AG08396 (cell line): ENCODE measurements around the gene EDNRB.
"Not testable (repeated sequence)": the region's sequence is repeated elsewhere in the genome, so short reads cannot be mapped to it uniquely, and the experiment has no call there.

Source experiments
- DNase-seq: peaks from one replicate; pipeline ENCODE4 v3.0.0; 2012; ENCODE audit warnings: low spot score, mixed read lengths

EDNRB gene

GRCh38 chr13:77918391-77919245 is at the start of gene EDNRB:
Gene EDNRB, minus strand, starts transcription at chr13:77918831. Its CDS starts 258 bp downstream, at chr13:77918573.
- peak; percentile 53 for DNase-seq

GRCh38 chr13:77966671-77967070 is 48.0 kb upstream of the EDNRB start:
- DNase-seq: no peak

- DNase-seq: peak; percentile 3
Measured at GRCh38 chr13:77952737-77953136, 34.1 kb upstream of the EDNRB start.

- DNase-seq: no peak
Measured at GRCh38 chr13:77952276-77952675, 33.6 kb upstream of the EDNRB start.

GRCh38 chr13:77946522-77946921 is 27.9 kb upstream of the EDNRB start:
- DNase-seq: no peak

DNA sequence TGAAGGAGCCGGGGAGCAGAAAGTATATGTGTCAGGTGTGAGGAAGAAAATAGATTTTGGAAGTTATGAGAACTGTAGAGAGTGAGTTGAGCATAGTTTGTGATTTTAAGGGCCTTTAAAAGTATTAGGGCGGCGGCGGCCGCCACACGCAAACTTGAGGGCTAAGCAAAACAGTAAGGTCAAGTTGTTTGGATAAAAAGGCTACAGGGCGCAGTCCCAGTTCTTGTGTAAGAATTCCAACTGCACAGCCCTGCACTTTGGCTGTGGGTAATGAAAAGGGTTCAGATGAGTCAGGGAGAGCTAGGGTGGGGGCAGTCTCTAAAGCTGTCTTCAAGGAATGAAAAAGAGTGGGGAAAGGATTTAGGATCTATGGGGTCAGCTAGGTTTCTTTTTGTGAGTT is 16.4 kb upstream of the EDNRB start:
- DNase-seq: not testable (repeated sequence)

- no peak for DNase-seq
Measured at GRCh38 chr13:77930430-77930829, 11.8 kb upstream of the EDNRB start.

GRCh38 chr13:77928909-77929308 is 10.3 kb upstream of the EDNRB start:
- DNase-seq: no peak

GRCh38 chr13:77925616-77926015 is 7.0 kb upstream of the EDNRB start:
- no peak for DNase-seq

- no peak for DNase-seq
Measured at GRCh38 chr13:77919921-77920294, 1.3 kb upstream of the EDNRB start.

GRCh38 chr13:77919246-77919920 is 752 bp upstream of the EDNRB start:
- DNase-seq: peak; percentile 63

DNA sequence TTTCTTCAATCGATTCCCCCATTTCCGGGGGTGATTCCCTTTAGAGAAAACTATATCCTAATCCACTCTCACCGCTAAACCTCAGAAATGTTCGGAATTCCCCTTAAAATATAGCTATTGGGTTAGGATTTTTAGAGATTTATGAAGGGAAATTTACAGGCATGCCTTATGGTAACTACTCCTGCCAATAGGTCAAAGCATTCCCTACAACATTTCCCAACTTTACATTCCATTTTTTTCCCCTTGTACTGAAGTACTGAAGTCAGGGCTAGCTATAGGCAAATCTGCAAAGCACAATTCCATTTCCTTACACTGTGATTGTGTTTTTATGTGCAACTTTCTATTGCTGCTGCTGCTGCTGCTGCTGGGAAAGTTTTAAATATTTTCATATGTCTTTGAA is 2.1 kb downstream of the EDNRB start:
- DNase-seq: no peak

GRCh38 chr13:77915686-77916085 is 2.9 kb downstream of the EDNRB start:
- no peak for DNase-seq

GRCh38 chr13:77913003-77913402 is 5.6 kb downstream of the EDNRB start:
- DNase-seq: no peak

DNA sequence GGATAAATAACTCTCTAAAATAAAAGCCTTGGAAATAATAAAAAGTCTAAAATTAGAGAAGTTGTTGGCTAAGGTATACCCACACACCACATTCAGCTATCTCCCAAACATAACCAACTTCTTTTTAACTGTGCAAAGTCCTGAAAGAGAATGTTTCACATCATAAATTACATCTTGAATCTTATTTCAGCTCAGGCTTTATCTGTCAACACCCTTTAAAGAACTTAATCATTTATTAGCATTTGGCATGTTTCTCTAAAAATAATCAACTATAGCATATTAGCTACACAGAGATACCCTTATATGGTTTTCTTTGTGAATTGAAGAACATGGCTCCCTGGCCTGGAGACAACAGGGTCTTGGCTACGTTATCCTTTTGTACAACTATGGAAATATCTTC is 6.9 kb downstream of the EDNRB start:
- DNase-seq: no peak

DNA sequence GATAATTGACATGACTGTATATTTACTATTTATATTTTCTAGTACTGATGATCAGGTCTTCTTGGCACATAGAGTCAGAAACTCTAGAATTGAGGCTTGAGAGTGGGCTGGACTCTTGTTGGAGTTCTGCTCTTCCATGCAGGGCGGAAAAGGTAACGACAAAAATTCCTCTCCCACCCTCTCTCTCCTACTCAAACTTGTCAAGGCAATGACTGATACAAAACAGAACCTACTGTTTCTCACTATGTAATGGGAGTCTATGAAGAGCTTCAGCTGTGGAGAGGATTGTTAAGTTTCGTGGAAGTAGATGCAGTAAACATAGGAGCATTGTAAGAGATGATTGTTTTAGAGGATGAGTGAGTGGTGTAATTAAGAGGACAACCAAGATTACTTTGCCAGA is 8.8 kb downstream of the EDNRB start:
- no peak for DNase-seq

DNA sequence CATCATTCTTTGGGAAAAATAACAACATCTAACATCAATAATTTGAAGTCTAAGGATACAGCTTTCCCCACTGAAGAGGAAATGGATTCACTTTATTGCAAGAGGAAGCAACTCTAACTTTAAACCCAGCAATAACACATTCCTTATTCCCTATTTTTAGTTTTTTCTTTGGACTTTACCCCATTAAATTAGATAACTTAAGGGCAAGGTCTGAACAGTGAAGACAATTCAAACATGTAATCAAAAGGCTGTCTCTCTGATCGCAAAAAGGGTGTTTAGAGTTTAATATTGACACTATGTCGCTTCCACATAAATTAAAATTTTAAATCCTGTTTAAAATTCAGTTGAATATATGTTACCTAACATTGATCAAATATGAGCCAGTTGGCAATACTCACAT is 10.1 kb downstream of the EDNRB start:
- no peak for DNase-seq

- DNase-seq: no peak
Measured at GRCh38 chr13:77907666-77908341, 10.8 kb downstream of the EDNRB start.

DNA sequence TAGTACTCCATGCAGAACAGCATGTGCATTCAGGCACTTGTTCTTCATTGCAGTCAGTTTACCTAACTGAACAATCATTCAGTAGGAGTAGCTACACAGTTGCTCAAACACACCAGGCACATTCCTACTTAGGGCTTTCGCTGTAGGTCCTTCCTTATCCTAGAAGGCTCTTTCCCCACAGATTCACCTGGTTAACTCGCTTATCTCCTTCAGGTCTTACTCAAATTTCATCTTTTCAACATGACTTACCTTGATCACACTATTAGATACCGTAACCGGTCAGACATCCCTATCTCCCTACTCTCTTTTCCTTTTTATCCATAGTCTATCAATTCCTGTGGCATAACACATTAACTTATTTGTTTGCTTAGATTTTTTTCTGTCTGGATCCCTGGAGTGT is 14.6 kb downstream of the EDNRB start:
- DNase-seq: no peak

DNA sequence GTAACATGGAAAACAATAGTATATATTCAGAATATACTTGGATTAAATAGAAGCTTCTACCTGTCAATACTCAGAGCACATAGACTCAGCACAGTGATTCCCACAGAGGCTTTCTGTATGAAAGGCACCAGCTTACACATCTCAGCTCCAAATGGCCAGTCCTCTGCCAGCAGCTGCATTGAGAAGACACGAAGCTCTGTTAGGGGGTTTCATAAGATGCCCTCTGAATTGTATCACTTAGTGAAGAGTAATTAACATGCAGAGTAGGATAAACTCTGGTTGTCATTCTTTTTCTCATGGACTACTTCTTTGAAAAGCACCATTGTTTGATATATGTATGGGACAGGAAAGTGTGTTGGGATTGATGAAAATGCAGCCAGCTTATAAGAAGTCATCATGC is 15.2 kb downstream of the EDNRB start:
- DNase-seq: no peak

GRCh38 chr13:77902319-77902963 is 16.2 kb downstream of the EDNRB start:
- DNase-seq: no peak

DNA sequence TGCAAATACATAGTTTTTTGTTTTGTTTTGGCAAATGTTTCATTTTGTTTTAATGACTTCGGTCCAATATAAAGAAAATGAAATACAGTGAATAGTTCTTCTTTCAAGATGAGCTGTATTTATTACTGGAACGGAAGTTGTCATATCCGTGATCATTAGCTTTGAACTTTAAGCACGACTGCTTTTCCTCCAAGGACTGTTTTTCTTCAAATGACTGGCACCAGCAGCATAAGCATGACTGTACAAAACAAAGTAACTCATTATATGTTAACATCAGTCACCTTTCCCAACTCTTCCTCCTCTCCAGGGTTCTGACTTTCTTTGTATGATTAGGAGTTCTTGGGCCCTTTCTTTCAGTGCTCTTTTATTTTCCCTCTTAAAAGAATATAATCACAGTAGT is 20.5 kb downstream of the EDNRB start:
- DNase-seq: no peak

GRCh38 chr13:77896977-77897376 is 21.7 kb downstream of the EDNRB start:
- DNase-seq: no peak
